ACC112 (cell line): ENCODE results near the gene RASD2.

Source experiments
- H2AFZ ChIP-seq: fragments of 200-600 bp; sonication (generic); one replicate; pipeline ENCODE4 v1.6.0; 2017; ENCODE audit warnings: antibody characterized with exemption, low read length; ENCODE audit not compliant: unreplicated experiment
- H3K27ac ChIP-seq: fragments of 200-600 bp; sonication (generic); 2 replicates; pipeline ENCODE4 v1.5.1; 2014; ENCODE audit warnings: low read depth, mild to moderate bottlenecking, antibody characterized with exemption, low read length, moderate library complexity
- H3K27me3 ChIP-seq: fragments of 200-600 bp; sonication (generic); 2 replicates; pipeline ENCODE4 v1.6.1; 2014; ENCODE audit warnings: mild to moderate bottlenecking, antibody characterized with exemption, low read length, moderate library complexity, mixed read lengths; ENCODE audit not compliant: insufficient read depth
- H3K36me3 ChIP-seq: fragments of 200-600 bp; sonication (generic); 2 replicates; pipeline ENCODE4 v1.6.1; 2016; ENCODE audit warnings: mild to moderate bottlenecking, antibody characterized with exemption, low read length, moderate library complexity, mixed read lengths; ENCODE audit not compliant: insufficient read depth
- H3K4me1 ChIP-seq: fragments of 200-600 bp; sonication (generic); one replicate; pipeline ENCODE4 v1.6.1; 2016; ENCODE audit warnings: low read length, mixed read lengths; ENCODE audit not compliant: insufficient read depth, unreplicated experiment, control insufficient read depth
- H3K4me3 ChIP-seq: fragments of 200-600 bp; sonication (generic); 2 replicates; pipeline ENCODE4 v1.5.1; 2014; ENCODE audit warnings: mild to moderate bottlenecking, low read depth, low read length
- H3K79me2 ChIP-seq: fragments of 200-600 bp; sonication (generic); one replicate; pipeline ENCODE4 v1.6.0; 2016; ENCODE audit warnings: low read length; ENCODE audit not compliant: control insufficient read depth, unreplicated experiment, insufficient read depth

Gene RASD2

DNA sequence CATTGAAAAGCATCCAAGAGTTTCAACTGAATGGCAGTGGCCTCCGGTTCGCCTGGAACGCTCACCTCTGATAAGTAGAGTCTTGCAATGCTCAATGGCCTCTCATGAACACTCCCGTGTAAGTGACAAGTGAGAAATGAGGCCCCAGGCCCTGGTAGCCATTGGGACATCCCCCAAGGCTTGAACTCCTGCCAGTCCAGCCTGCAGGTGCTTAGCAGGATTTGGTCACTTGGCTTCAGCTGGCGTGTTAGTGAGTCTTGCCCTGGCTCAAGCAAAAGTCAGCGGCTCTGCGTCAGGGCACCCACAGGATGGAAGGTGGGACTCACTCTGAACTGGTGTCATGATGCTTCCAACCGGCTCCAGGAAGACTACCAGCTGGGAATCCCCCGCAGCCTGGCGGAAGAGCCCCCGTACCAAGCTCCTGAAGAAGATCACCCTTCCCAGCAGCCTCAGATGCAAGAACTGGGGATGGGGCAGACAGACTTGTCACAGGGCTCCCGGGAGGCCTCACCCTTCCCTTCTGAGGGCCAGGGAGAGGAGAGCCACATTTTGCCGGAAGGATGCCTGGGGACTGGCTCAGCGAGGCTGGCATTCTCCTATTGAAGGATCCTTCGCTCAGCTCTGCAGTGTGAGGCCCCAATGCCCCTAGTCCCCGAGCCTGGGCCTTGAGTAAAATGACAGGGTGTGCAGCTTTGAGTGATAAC is 57.2 kb downstream of the RASD2 start:
- Histone ChIP-seq H3K79me2 (no peaks in the 10 kb centered on the region), H3K4me3 (no peak overlapping the region), H3K36me3 (no peaks in the 10 kb centered on the region), H3K27me3 (no peaks in the 10 kb centered on the region), H3K4me1 (peaks cover 3% of the 10 kb centered on the region), H2AFZ (no peak overlapping the region), H3K27ac (no peak overlapping the region)

DNA sequence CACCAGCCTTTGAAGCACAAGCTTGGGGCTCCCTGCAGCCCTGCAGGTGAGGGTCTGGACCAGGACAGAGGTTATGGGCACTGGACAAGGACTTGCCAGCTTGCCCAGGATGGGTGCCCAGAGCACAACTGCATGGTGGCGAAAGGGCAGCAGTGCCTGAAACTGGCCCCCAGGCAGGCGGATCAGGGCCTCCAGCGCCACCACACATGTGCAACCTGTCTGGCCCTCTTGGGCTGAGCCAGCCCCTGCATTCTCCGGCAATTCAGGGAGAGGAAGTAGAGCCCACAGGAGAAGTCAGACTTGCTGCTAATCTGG is 57.7 kb downstream of the RASD2 start:
- Histone ChIP-seq H3K4me3 (no peak overlapping the region), H3K27me3 (no peaks in the 10 kb centered on the region), H3K27ac (no peak overlapping the region), H3K79me2 (no peaks in the 10 kb centered on the region), H3K4me1 (peaks cover 3% of the 10 kb centered on the region), H3K36me3 (no peaks in the 10 kb centered on the region), H2AFZ (no peak overlapping the region)

- Histone ChIP-seq H3K27me3 (no peaks in the 10 kb centered on the region), H3K4me1 (peaks cover 3% of the 10 kb centered on the region), H3K79me2 (no peaks in the 10 kb centered on the region), H3K4me3 (no peak overlapping the region), H2AFZ (no peak overlapping the region), H3K27ac (no peak overlapping the region), H3K36me3 (no peaks in the 10 kb centered on the region)
Observed at GRCh38 chr22:35599364-35599763, 58.7 kb downstream of the RASD2 start.

- H3K79me2 ChIP-seq = no peaks in the 10 kb centered on the region
- peaks cover 3% of the 10 kb centered on the region for H3K4me1 ChIP-seq
- no peak overlapping the region for H2AFZ ChIP-seq
- H3K36me3 ChIP-seq = no peaks in the 10 kb centered on the region
- H3K4me3 ChIP-seq = no peak overlapping the region
- no peaks in the 10 kb centered on the region for H3K27me3 ChIP-seq
- no peak overlapping the region for H3K27ac ChIP-seq
Observed at GRCh38 chr22:35600476-35600875, 59.8 kb downstream of the RASD2 start.

DNA sequence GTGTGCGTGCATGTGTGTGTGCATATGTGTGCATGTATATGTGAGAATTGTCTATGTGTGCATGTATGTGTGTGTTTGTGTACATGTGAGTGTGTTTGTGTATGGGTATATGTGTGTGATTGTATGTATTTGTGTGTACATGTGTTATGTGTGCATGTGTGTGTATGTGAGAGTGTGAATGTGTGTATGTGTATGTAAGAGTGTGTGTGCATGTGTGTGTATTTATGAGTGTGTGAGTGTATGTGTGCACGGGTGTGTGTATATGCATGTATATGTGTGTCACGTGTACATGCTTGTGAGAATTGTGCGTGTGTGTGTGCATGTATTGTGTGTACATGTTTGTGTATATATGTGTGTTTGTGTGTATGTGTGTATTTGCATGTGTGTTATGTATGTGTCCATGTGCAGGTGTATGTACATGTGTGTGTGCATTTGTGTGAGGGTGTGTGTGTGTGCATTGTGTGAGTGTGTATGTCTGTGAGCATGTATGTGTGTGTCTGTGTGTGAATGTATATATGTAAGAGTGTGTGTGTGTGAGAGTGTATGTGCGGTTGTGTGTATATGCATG is 60.5 kb downstream of the RASD2 start:
- Histone ChIP-seq H2AFZ (no peak overlapping the region), H3K4me1 (peaks cover 3% of the 10 kb centered on the region), H3K4me3 (no peak overlapping the region)

GRCh38 chr22:35601743-35602615 is 61.3 kb downstream of the RASD2 start:
- Histone ChIP-seq H3K79me2 (no peaks in the 10 kb centered on the region), H3K4me3 (no peak overlapping the region), H2AFZ (no peak overlapping the region)

More for the DNA sequence above, 60.5 kb downstream of the RASD2 start:
- Histone ChIP-seq H3K36me3 (no peaks in the 10 kb centered on the region), H3K79me2 (no peaks in the 10 kb centered on the region), H3K27ac (no peak overlapping the region), H3K27me3 (no peaks in the 10 kb centered on the region)

More at GRCh38 chr22:35601743-35602615, 61.3 kb downstream of the RASD2 start:
- Histone ChIP-seq H3K27me3 (no peaks in the 10 kb centered on the region), H3K4me1 (peaks cover 3% of the 10 kb centered on the region), H3K36me3 (no peaks in the 10 kb centered on the region), H3K27ac (no peak overlapping the region)
